Left colon (tissue), 2 donors: ENCODE results near the gene DNAJC17. TPM values are rescaled to one million over a fixed set of nuclear protein-coding genes. Genes with fewer than 3 reads are reported as not detected.

Experiments
- total RNA-seq, 2 donors: library from RNA; stranded (reverse); fragmentation: NEBNext Ultra II Directional; extraction: Animal tissue kit (Norgen Biotek cat#: 25700); gene quantifications; one replicate each; pipeline ENCODE4 v1.2.1, GENCODE V29; 2021
- donor health status: DM: no; HTN: no; CAD: no.
- donor health status: DM: yes; HTN: yes; CAD: no.

Gene DNAJC17
- total RNA-seq, 2 donors from 2014 or later, result 32.8 to 36.9 TPM

Other genes starting within 250 kb of the DNAJC17 start
- gene CCDC32, start 242.4 kb downstream of the DNAJC17 start, total RNA-seq, result 10 to 100 TPM; 22.6 to 25.0 TPM
- gene RPUSD2, start 238.2 kb downstream of the DNAJC17 start, total RNA-seq, result 1 to 10 TPM; 9.0 to 9.9 TPM
- 1 to 10 TPM; 2.4 to 8.0 TPM for gene KNL1, start 213.2 kb downstream of the DNAJC17 start, total RNA-seq
- gene RAD51, start 112.3 kb downstream of the DNAJC17 start, total RNA-seq, result 1 to 10 TPM; 2.6 to 7.1 TPM
- 10 to 100 TPM; 32.4 to 40.2 TPM for gene RMDN3, start 52.2 kb downstream of the DNAJC17 start, total RNA-seq
- 10 to 100 TPM; 21.2 to 35.1 TPM for gene GCHFR, start 43.4 kb downstream of the DNAJC17 start, total RNA-seq
- gene C15orf62, start 37.5 kb downstream of the DNAJC17 start, total RNA-seq, result under 1 TPM; 0.25 to 0.61 TPM
- 10 to 100 TPM; 25.3 to 26.8 TPM for gene ZFYVE19, start 384 bp downstream of the DNAJC17 start, total RNA-seq
- gene PPP1R14D, start 21.2 kb upstream of the DNAJC17 start, total RNA-seq, result 100 to 1,000 TPM; 153 to 171 TPM
- 100 to 1,000 TPM; 392 to 417 TPM for gene SPINT1, start 36.6 kb upstream of the DNAJC17 start, total RNA-seq
- gene RHOV, start 66.8 kb upstream of the DNAJC17 start, total RNA-seq, result 1 to 10 TPM; 3.7 to 8.9 TPM
- gene VPS18, start 87.0 kb upstream of the DNAJC17 start, total RNA-seq, result 10 to 100 TPM; 20.8 to 20.9 TPM
- 10 to 100 TPM; 14.0 to 15.9 TPM for gene DLL4, start 121.9 kb upstream of the DNAJC17 start, total RNA-seq
- gene CHAC1, start 146.0 kb upstream of the DNAJC17 start, total RNA-seq, result 10 to 100 TPM in 1 of 2 donors, 1 to 10 TPM in 1; 1.8 to 11.0 TPM